Activated T-helper 1 cell treated with anti-CD3 and anti-CD28 coated beads, Interleukin-2, amount 50 U/mL, for 16 hours (primary cell): ENCODE results near the gene REEP5.
"Not testable (repeated sequence)": the region's sequence is repeated elsewhere in the genome, so short reads cannot be mapped to it uniquely, and the experiment has no call there.

Source experiments
- DNase-seq, 2 donors: peaks; one replicate each; pipeline ENCODE4 v3.0.0-alpha.2; 2020; ENCODE audit warnings: low read depth in 1 of 2, low spot score in 1 of 2

The REEP5 gene

DNA sequence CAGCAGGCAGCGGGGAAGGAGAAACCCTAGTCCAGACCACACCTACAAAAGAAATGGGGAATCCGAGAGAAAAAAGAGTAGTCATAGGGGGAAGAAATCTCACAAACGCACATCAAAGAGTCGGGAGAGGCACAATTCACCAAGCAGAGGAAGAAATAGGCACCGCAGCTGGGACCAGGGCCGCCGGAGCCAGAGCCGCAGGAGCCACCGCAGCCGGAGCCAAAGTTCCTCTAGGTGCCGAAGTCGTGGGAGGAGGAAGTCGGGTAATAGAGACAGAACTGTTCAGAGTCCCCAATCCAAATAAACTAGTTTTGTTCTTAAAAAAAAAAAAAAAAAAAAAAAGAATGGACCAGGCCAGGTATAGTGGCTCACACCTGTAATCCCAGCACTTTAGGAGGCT, 29.3 kb downstream of the REEP5 start:
- DNase-seq: no peak

DNA sequence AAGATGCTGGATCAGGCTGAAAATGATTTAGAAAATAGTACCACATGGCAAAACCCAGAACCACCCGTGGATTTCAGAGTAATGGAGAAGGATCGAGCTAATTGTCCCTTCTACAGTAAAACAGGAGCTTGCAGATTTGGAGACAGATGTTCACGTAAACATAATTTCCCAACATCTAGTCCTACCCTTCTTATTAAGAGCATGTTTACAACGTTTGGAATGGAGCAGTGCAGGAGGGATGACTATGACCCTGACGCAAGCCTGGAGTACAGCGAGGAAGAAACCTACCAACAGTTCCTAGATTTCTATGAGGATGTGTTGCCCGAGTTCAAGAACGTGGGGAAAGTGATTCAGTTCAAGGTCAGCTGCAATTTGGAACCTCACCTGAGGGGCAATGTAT, 30.0 kb downstream of the REEP5 start:
- DNase-seq: not testable (repeated sequence)

DNA sequence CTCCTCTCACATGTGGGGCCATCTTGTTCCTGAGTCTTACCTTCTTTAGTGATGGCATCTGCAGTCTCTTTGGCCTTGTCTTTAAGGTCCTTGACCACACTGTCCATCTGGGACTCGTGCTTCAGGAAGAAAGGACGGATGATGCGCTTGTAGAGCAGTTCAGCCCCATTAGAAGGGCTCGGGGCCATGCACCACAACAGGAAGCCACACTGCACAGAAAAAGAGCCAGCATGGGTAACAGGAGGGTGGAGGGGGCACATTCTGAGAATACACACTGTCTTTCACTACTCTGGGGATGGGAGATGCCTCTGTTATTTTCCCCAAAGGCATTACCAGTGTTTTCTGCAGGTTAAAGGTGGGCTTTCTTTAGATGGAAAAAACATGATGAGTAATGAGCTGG, 35.1 kb downstream of the REEP5 start:
- DNase-seq: no peak

DNA sequence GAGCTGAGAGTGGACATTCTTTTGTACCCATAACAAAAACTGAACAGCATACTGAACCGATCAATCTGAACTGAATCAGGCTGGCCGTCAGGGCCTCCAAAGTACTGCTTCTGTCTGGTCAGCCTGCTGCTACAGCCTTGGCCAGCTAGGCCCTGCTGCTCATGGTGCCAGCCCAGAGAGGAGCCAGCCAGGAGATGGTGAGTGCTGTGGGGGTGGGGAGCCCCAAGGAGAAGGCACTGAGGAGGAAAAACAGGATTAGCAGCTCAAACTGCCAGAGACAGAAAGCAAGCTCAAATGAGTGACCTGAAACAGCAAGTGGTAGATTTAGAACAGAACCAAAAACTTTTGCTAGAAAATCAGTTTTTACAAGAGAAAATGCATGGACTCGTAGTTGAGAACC, 37.0 kb downstream of the REEP5 start:
- no peak for DNase-seq

DNA sequence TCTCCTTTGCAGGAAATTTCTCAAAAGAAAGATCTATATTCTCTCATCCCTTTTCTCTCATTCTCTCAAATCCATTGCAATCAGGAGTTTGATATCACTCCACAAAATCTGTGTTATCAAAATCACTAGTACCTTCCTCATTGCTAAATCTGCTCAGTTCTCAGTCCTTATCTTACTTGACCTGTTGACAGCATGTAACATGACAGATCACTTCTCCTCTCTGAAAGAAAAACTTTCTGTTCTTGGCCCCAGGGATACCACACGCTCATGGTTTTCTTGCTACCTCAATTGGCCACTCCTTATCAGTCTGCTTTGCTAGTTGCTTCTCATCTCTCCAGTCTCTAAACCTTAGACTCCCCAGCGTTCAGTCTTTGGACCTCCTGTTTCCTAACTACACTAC, 38.8 kb downstream of the REEP5 start:
- DNase-seq: no peak

DNA sequence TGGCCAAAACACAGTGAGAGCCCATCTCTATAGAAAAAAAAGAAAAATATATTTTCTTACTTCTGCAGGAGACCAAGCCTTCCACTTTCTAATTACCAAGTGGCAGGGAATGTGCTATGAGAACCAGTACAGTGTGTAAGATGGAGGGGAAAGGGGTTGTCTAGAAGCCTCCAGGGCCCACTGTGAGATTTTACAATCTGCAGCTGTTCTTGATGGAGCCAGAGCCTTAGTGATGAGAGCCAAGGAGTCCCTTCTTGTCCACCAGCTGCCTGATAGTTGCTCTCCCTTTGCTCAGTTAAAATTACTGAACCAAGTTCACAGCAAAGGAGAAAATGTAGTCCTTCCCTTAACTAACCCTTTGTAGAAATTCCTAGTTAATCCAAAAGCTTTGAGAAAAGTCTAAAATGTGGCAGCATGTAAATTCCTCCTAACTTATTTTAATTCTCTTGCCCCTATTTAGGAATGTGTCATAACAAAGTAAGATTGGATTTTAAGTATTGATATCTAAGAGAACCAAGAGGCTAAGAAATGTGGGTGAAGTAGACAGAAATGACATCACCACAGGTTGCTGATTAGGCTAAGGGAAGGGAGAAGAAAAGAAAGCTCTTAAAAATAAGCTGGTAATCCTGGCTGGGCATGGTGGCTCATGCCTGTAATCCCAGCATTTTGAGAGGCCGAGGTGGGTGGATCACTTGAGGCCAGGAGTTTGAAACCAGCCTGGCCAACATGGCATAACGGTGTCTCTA, 41.6 kb downstream of the REEP5 start:
- DNase-seq: no peak

DNA sequence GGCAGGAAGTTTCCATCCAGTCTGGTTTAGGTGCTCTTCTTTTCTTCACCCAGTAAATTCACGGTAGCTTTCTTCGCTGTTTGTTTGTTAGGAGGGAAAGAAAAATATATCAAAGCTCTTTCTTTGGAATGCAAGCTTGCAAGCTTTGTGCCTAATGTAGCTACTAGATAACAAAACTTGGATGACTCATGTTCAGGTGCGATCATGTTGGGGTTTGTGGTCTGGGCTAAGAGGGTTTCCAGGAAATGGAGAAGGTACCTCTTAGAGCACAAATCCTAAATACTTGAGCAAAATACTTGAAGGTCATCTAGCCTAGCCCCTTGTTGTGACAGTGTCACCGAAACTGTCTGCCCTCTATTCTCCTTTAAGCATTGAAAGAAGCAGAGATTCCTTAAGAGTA, 43.3 kb downstream of the REEP5 start:
- peak in 1 of 2 donors; percentile 35 for DNase-seq

DNA sequence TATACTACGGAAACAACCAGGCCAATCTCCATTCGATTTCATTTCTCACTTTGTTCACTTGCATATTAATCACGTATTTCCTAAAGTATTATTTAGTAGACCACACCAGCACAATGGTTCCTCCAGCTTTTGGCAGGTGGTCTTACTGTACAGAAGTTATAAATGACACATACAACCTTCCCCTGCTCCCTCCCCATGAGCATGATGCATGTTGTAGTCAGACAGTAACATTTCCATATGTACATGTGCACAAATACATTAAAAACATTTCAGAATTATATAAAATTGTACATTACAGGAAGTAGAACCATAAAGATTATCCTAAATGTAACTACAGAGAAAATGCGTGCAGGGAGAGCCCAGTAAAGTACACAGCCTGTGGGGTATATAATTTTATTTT, 43.9 kb downstream of the REEP5 start:
- DNase-seq: no peak

DNA sequence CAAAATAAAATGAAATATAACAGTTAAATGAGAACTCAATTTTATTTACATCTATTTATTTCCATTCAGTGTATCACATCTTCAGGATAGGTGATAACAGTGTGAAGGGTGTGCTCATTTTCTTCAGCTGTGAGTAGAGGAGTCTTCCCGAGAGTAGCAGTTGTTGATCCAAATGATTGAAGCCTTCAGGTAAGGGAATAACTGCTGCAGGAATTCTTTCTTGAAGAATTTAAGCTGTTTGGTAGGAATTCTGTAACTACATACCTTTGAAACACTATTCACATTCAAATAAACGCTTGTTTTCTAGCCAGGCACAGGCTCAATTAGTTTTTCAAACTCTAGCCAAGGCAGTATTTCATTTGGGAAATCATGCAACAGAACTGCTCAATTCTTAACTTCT, 45.7 kb downstream of the REEP5 start:
- DNase-seq: no peak

DNA sequence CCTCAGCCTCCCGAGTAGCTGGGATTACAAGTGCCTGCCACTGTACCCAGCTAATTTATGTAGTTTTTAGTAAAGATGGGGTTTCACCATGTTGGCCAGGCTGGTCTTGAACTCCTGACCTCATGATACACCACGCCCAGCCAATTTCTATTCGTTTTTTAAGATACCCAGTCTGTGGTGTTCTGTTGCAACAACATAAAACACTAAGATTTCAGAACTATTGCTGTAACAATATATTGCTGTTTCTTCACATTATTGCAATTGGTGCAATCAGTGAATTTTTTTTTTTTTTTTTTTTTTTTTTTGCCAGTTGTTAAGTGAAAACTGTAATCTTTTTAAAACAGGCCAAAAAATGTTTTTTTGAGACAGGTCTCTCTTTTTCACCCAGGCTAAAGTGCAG, 51.1 kb downstream of the REEP5 start:
- DNase-seq: no peak

DNA sequence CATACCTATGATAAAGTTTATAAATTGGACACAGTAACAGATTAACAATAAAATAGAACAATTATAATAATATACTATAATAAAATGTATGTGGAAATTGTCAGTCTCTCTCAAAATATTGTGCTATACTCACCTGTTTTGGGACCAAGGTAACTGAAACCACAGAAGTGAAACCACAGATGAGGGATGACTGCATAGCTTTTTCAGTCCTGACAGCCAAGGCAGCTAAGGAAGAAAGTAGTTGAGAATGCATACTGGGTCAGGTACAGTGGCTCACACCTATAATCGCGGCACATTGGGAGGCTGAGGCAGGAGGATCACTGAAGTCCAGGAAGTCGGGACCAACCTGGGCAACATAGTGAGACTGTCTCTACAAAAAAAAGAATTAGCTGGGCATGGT, 52.1 kb downstream of the REEP5 start:
- DNase-seq: no peak

DNA sequence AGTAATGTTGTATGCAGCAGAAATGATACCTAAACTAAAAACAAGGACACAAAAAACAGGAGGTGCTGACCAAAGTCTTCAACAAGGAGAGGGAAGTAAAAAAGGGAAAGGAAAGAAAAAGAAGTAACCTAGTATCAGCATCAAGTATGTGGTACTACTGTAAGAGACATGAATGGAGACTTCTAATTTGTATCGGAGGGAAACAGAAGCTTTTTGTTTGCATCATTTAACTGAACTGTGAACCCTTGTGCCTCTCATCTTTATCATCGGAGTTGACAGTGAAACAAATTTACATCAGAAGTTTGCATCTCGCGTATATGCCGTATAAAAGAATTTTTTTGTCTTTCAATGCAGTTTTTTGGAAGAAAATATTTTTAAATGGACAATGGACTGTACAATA, 54.6 kb downstream of the REEP5 start:
- DNase-seq: no peak

DNA sequence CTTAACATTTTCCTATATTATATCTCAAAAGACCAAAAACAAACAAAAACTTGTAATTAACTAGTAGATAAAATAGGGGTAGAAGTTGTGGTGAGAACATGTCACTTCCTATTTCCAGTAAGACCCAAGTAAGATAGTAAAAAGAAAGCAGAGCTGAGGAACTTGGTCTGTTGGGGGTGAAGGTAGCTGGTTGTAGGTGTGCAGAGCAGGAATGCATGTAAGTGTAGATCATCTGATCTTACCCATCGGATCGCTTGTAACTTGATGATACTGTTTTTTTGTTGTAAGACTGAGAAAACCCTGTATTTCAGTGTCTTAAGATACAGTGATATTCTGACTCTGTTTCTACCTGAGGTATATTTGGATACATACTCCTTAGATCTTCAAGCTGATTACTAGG, 55.3 kb downstream of the REEP5 start:
- no peak for DNase-seq

DNA sequence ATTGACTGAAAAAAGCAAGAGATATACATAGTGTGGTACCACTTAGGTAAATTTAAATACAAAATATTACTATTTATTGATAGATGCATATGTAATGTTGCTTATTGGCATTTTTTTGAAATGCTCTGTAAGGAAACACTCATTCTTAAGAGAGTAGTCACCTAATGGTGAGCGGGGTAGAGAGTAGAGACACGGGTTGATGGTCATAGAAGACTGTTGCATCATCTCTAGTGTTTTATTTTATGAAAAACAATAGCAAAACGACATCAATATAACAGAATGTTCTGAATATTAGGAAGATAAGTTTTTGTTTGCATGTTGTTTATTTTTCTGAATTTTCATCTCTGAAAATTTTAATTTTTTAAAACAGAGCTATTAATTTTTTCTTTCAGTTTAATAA, 56.9 kb downstream of the REEP5 start:
- no peak for DNase-seq

DNA sequence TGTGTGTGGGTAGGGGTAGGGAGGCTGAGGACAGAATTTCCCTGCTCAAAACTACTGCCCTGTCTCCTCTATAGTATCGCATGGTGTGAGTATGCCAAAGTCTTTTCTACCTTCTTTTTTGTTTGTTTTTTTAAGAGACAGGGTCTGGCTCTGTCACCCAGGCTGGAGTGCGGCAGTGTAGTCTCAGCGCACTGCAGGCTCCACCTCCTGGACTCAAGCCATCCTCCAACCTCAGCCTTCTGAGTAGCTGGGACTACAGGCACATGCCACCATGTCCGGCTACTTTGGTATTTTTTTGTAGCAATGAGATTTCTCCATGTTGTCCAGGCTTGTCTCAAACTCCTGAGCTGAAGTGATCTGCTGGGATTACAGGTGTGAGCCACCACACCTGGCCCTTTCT, 58.5 kb downstream of the REEP5 start:
- DNase-seq: no peak

DNA sequence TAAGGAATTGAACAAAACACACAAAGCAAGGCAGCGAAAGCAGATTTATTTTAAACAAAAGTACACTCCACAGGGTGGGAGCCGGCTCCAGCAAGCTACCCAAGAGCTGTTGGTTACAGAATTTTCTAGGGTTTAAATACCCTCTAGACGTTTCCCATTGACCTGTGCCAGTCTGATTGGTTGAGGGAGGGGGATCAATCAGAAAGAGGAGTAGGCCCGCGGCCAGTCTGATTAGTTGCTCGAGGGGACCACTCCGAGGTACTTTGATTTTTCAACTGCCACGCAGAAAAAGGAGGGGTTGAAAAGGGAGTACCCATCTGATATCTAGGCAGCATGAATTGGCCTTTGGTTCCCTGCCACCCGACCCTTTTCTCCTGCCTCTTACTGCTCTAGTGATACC, 59.9 kb downstream of the REEP5 start:
- no peak for DNase-seq

DNA sequence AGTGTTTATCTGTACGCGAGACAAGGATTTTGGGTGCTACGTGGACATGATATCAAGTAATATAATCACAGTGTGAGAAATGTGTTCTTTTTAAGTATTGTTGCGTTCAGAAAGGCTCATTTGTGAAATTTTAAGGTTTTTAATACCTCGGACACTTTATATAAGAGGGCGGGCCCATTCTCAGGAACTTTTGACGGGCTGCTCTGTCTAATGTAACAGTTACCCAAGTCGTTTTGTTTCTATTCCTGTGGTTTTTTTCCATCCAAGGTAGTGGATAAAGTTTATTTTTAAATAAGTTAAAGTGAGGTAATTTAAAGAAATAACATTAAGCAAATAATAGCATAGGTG, 60.4 kb downstream of the REEP5 start:
- DNase-seq: no peak

DNA sequence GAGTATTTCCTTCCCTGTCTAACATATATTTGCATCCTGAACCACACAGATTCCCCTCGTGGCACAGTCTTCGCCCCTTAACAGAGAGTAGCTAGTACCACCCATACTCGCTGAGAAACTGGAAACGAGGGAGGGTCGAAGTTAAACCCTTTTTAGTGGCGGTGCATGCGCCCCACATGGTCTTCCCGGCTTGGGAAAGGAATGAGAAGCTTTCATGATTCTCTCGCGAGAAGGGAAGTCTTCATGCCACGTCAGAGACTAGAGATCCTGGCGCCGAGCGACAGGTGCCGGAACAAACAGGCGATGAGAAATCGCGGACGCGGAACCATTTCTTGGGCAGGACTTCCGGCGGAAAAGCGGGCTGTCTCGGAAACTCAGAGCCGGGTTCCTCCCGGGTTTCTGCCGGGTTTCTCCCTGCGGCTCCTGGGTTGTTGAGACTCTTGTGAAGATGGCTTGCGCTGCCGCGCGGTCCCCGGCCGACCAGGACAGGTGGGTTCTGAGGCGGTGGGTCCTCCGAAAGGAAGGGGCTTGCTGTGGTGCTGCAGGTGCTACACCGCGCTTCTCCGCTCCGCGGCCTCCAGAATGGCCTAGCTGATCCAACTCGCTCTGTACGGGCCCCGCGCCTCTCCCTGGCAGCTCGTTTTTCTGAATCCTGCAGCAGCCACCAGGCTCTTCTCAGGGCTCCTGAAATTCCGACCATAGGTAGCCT, 60.9 kb downstream of the REEP5 start, which contains the start of gene SRP19:
Gene SRP19, plus strand, starts transcription at position 359 of the 709 bp plus-strand sequence. Its CDS starts 90 bp downstream, at position 449.
- peak; percentile 75 to 83 for DNase-seq

DNA sequence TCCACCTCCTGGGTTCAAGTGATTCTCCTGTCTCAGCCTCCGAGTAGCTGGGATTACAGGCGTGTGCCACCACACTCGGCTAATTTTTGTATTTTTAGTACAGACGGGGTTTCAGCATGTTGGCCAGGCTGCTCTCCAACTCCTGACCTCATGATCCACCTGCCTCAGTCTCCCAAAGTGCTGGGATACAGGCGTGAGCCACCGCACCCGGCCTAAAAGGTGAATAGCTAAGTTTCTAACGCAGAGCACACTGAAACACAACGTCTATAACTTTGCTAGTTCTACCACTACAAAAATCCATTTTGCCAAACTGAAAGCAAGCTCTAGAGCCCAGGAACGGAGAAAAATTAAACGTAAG, 61.5 kb downstream of the REEP5 start:
- DNase-seq: not testable (repeated sequence)

DNA sequence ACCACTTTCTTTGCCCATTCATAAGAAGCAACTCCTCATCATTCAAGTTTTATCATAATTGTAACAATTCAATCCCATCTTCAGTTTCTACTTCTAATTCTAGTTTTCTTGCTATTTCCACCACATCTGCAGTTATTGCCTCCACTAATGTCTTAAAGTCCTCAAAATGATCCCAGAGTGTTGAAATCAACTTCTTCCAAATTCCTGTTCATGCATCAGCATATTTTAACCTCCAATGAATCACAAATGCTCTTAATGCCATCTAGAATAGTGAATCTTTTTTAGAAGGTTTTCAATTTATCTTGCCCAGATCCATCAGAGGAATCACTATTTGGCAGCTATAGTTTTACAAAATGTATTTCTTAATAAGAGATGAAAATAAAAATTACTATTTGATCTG, 64.2 kb downstream of the REEP5 start:
- no peak for DNase-seq

DNA sequence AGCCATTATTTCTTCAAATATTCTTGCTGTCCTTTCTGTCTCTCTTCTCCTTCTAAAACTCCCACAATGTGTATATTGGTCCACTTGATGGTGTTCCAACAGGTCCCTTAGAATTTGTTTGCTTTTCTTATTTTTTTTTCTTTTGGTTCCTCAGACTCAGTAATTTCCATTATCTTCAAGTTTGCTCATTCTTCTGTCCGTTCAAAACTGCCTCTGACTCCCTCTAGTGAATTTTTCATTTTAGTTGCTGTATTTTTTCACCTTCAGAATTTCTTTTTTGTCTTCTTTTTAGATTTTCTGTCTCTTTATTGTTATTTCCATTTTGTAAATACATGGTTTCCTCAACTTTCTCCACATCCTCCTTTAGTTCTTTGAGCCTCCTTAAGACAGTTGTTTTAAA, 67.4 kb downstream of the REEP5 start:
- DNase-seq: no peak

DNA sequence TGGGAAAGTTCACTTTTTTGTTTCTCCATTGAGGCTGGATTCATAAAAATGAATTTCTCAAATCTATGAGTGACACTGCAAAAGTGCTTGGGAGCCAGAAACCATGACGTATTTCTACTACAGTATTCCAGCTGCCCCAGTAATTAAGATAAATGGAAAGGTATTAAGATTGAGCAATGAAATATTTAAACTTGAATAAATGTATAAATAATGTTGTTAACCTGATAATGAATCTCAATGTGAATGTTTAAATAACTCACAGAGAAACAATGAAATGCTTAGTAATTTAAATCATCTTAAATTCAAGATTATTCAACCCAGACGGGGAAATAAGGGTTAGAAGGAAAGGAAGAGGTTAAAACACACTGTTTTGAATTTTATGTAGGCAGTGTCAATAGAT, 72.1 kb downstream of the REEP5 start:
- DNase-seq: no peak
